Peyer's patch (tissue), 4 donors: ENCODE data around the gene ZNF207.

Source experiments
- CTCF ChIP-seq, 6 experiments: fragments of 450-650 bp in 4 of 6; fragments of 200-600 bp in 2 of 6; sonication (generic) in 1 of 6; IDR thresholded peaks; one replicate each; pipeline ENCODE4 v1.5.1; 2017 to 2019; ENCODE audit warnings: antibody characterized with exemption in 6 of 6, mild to moderate bottlenecking in 3 of 6, moderate library complexity in 1 of 6
- POLR2A ChIP-seq, 2 donors: fragments of 450-650 bp; IDR thresholded peaks; one replicate each; pipeline ENCODE4 v1.5.1; 2017; ENCODE audit warnings: antibody characterized with exemption in 2 of 2, mild to moderate bottlenecking in 2 of 2, moderate library complexity in 2 of 2

GRCh38 chr17:32335046-32335445, 14.9 kb upstream of the ZNF207 start:
- TF ChIP-seq CTCF (IDR thresholded peaks at IDR 0.05) (no peak), POLR2A (IDR thresholded peaks at IDR 0.05) (no peak)
